Naive B cell (primary cell): Measurements from ENCODE around the gene SLC16A11. TPM values are rescaled to one million over a fixed set of nuclear protein-coding genes. Genes with fewer than 3 reads are reported as not detected.

Experiments used
- ATAC-seq, 2 donors: fragments of 150-1000 bp; cut with Tn5 transposase; 2 replicates each; pipeline ENCODE4 v1.10.0; 2021; ENCODE audit warnings: low read depth in 2 of 2, mild to moderate bottlenecking in 2 of 2, moderate library complexity in 2 of 2
- DNase-seq: peaks from one replicate; pipeline ENCODE4 v3.0.0; 2022
- H3K27ac Mint-ChIP-seq, 6 donors: one replicate each; pipeline ENCODE4 v1.8.0; 2020 to 2022; ENCODE audit warnings: mild to moderate bottlenecking in 6 of 6, mixed read lengths in 6 of 6, moderate library complexity in 5 of 6, inconsistent platforms in 2 of 6
- H3K27me3 Mint-ChIP-seq, 3 donors: one replicate each; pipeline ENCODE4 v1.8.0; 2021 to 2022; ENCODE audit warnings: mixed read lengths in 3 of 3, mild to moderate bottlenecking in 1 of 3
- H3K36me3 Mint-ChIP-seq, 2 donors: one replicate each; pipeline ENCODE4 v1.8.0; 2020 to 2022; ENCODE audit warnings: mixed read lengths in 2 of 2, inconsistent platforms in 1 of 2, mild to moderate bottlenecking in 1 of 2
- H3K4me1 Mint-ChIP-seq, 3 donors: one replicate each; pipeline ENCODE4 v1.8.0; 2020 to 2022; ENCODE audit warnings: mixed read lengths in 3 of 3, inconsistent platforms in 1 of 3, mild to moderate bottlenecking in 1 of 3, moderate library complexity in 1 of 3
- H3K4me3 Mint-ChIP-seq, 8 donors: one replicate each; pipeline ENCODE4 v1.8.0; 2020 to 2022; ENCODE audit warnings: mild to moderate bottlenecking in 8 of 8, mixed read lengths in 8 of 8, moderate library complexity in 8 of 8, inconsistent platforms in 2 of 8
- H3K9me3 Mint-ChIP-seq, 7 donors: one replicate each; pipeline ENCODE4 v1.8.0; 2020 to 2022; ENCODE audit warnings: mixed read lengths in 7 of 7, mild to moderate bottlenecking in 5 of 7, inconsistent platforms in 2 of 7, moderate library complexity in 1 of 7
- polyA plus RNA-seq, 6 donors: library from polyadenylated mRNA; unstranded; fragments of 300-500 nt; fragmentation: Illumina TruSeq; gene quantifications; one replicate each; pipeline ENCODE4 v1.2.3, GENCODE V29; 2021; ENCODE audit warnings: low read depth in 6 of 6

SLC16A11 gene
- polyA plus RNA-seq, 6 donors from 2014 or later = 1.8 to 3.6 (median 2.3) TPM; not detected in 1

- DNase-seq (peak; percentile 28), ATAC-seq (peak; percentile 77 to 82)
- no peaks in the 10 kb centered on the region for H3K36me3 Mint-ChIP-seq
- H3K9me3 Mint-ChIP-seq = no peaks in the 10 kb centered on the region
- no peaks in the 10 kb centered on the region for H3K27me3 Mint-ChIP-seq
- peak overlapping the region in 5 of 6 donors; percentile 62 to 90 (median 84) for H3K27ac Mint-ChIP-seq
- H3K4me3 Mint-ChIP-seq = peak overlapping the region; percentile 46 to 87 (median 74)
- peaks cover 31 to 34% (median 32%) of the 10 kb centered on the region in 3 donors for H3K4me1 Mint-ChIP-seq
Measured at GRCh38 chr17:7029659-7030058, 14.2 kb downstream of the SLC16A11 start.

- DNase-seq (no peak), ATAC-seq (no peak)
- Mint-ChIP-seq H3K4me1 (peaks cover 29 to 39% (median 36%) of the 10 kb centered on the region in 3 donors), H3K27ac (peak overlapping the region in 5 of 6 donors; percentile 30 to 90 (median 75)), H3K9me3 (no peaks in the 10 kb centered on the region), H3K36me3 (no peaks in the 10 kb centered on the region), H3K27me3 (no peaks in the 10 kb centered on the region), H3K4me3 (peak overlapping the region in 6 of 8 donors; percentile 26 to 84 (median 70))
Measured at GRCh38 chr17:7029096-7029495, 14.8 kb downstream of the SLC16A11 start.

GRCh38 chr17:7027335-7027734, 16.6 kb downstream of the SLC16A11 start:
- peaks cover 35 to 47% (median 45%) of the 10 kb centered on the region in 3 donors for H3K4me1 Mint-ChIP-seq
- H3K27ac Mint-ChIP-seq = peak overlapping the region in 1 of 6 donors; percentile 77
- no peaks in the 10 kb centered on the region for H3K27me3 Mint-ChIP-seq
- H3K9me3 Mint-ChIP-seq = peaks cover 0 to 2% (median 0%) of the 10 kb centered on the region in 7 donors
- no peaks in the 10 kb centered on the region for H3K36me3 Mint-ChIP-seq
- ATAC-seq (no peak), DNase-seq (no peak)
- H3K4me3 Mint-ChIP-seq = no peak overlapping the region

GRCh38 chr17:7026471-7027115, 17.3 kb downstream of the SLC16A11 start:
- peaks cover 0 to 2% (median 0%) of the 10 kb centered on the region in 7 donors for H3K9me3 Mint-ChIP-seq
- H3K27ac Mint-ChIP-seq = peak overlapping the region in 1 of 6 donors; percentile 53
- peaks cover 36 to 54% (median 48%) of the 10 kb centered on the region in 3 donors for H3K4me1 Mint-ChIP-seq
- no peaks in the 10 kb centered on the region for H3K36me3 Mint-ChIP-seq
- DNase-seq = no peak
- no peaks in the 10 kb centered on the region for H3K27me3 Mint-ChIP-seq
- no peak overlapping the region for H3K4me3 Mint-ChIP-seq
- no peak for ATAC-seq

- Mint-ChIP-seq H3K4me3 (no peak overlapping the region), H3K4me1 (peaks cover 39 to 62% (median 50%) of the 10 kb centered on the region in 3 donors), H3K27ac (peak overlapping the region in 3 of 6 donors; percentile 49 to 80 (median 56)), H3K9me3 (peaks cover 0 to 2% (median 0%) of the 10 kb centered on the region in 7 donors), H3K27me3 (no peaks in the 10 kb centered on the region), H3K36me3 (no peaks in the 10 kb centered on the region)
- ATAC-seq (no peak), DNase-seq (no peak)
Measured at GRCh38 chr17:7025245-7025644, 18.6 kb downstream of the SLC16A11 start.

- peaks cover 0 to 2% (median 0%) of the 10 kb centered on the region in 7 donors for H3K9me3 Mint-ChIP-seq
- DNase-seq = no peak
- H3K27me3 Mint-ChIP-seq = no peaks in the 10 kb centered on the region
- H3K36me3 Mint-ChIP-seq = no peaks in the 10 kb centered on the region
- peaks cover 30 to 55% (median 43%) of the 10 kb centered on the region in 3 donors for H3K4me1 Mint-ChIP-seq
- H3K27ac Mint-ChIP-seq = peak overlapping the region in 5 of 6 donors; percentile 54 to 97 (median 90)
- no peak for ATAC-seq
- H3K4me3 Mint-ChIP-seq = peak overlapping the region in 2 of 8 donors; percentile 8 to 41
Measured at GRCh38 chr17:7024402-7024785, 19.5 kb downstream of the SLC16A11 start.

GRCh38 chr17:7023576-7024401, 20.1 kb downstream of the SLC16A11 start:
- peak overlapping the region; percentile 73 to 91 (median 86) for H3K4me3 Mint-ChIP-seq
- H3K27me3 Mint-ChIP-seq = no peaks in the 10 kb centered on the region
- H3K36me3 Mint-ChIP-seq = no peaks in the 10 kb centered on the region
- H3K4me1 Mint-ChIP-seq = peaks cover 24 to 49% (median 37%) of the 10 kb centered on the region in 3 donors
- DNase-seq (peak; percentile 90), ATAC-seq (peak; percentile 57 to 63)
- H3K9me3 Mint-ChIP-seq = peaks cover 0 to 2% (median 0%) of the 10 kb centered on the region in 7 donors
- H3K27ac Mint-ChIP-seq = peak overlapping the region; percentile 91 to 99 (median 96)

DNA sequence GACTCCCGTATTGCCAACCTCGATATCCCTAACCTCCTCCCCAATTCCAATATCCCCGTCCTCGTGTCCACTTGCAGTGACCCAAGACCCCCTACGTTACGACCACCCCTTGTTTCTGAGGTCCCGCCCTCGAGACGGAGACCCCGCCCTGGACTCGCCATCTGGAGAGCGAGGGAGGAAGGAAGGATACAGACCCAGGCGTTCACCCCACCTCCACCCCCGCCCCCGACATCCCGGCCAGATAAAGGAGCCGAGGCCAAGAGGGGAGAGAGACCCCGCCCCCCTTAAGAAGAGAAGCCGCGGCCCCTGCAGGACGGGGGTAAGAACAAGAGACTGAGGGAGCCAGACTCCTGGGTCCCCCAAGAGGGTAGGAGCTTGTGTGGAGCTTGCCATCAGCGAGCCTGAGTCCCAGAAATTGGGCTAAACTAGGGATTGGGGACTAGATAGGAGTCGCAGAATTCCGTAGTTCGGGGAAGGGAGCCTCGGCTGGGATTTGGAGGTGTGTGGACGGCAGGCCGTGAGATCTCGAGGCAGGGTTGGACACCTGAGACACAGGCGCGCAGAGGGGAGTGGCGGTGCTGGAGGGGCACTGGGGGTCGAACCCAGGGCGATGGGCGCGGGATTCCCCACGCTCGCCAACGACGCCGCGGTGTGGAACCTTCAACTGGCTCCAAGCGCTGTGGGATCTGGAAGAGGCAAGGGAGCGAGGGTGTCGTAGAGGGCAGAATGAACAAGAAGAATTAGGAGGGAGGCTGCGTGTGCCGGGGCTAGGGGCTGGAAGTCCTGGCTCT, 20.9 kb downstream of the SLC16A11 start, which contains the start of gene BCL6B:
Gene BCL6B, plus strand, starts transcription at position 270 of the 791 bp plus-strand sequence. CDS start 622 bp downstream, outside the sequence.
- H3K27me3 Mint-ChIP-seq = no peaks in the 10 kb centered on the region
- H3K36me3 Mint-ChIP-seq = no peaks in the 10 kb centered on the region
- peaks cover 0 to 2% (median 0%) of the 10 kb centered on the region in 7 donors for H3K9me3 Mint-ChIP-seq
- peak within 1 kb of the TSS; percentile 73 to 91 (median 86) for H3K4me3 Mint-ChIP-seq
- ATAC-seq (no peak), DNase-seq (no peak)
- peak within 1 kb of the TSS; percentile 91 to 99 (median 97) for H3K27ac Mint-ChIP-seq
- peaks cover 24 to 49% (median 35%) of the 10 kb centered on the region in 3 donors for H3K4me1 Mint-ChIP-seq

DNA sequence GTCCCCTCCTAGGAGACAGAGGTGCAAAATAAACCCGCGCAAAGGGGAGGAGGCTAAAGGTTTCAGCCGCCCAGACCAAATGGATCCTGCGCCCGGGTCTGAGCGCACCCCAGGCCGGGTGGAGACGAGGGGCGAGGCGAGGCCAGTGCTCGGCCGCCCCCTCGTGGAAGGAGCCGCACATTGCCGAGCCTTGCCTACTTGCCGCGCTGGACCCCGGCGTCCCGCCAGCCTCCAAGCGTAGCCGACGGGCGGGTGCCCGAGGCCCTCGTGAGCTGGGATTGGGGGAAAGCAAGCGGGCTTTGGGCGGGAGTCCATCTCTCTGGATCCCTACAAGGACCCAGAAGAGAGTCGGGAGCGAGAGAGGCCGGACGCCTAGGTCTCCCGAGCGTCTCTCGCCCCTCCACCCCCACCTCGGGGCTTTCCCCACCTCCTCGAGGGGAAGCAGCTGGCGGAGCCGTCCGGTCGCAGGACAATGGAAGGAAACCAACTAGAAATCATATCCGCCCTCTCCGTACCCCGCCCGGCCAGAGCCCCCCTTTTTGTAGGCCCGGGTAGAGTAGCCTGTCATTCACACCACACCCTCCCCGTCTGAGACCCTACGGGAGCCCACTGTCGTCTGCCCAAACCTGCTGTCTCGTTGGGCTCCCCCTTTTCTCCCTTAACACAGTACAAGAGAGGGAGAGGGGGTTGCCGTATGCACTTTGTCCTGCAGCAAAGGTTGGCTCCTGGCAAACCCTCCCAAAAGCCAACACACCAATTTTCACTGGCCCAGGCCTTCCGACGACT, 21.7 kb downstream of the SLC16A11 start:
- Mint-ChIP-seq H3K4me1 (peaks cover 24 to 57% (median 40%) of the 10 kb centered on the region in 3 donors), H3K36me3 (no peaks in the 10 kb centered on the region), H3K27me3 (no peaks in the 10 kb centered on the region), H3K4me3 (peak overlapping the region; percentile 73 to 91 (median 86)), H3K27ac (peak overlapping the region; percentile 91 to 99 (median 97)), H3K9me3 (peaks cover 0 to 2% (median 0%) of the 10 kb centered on the region in 7 donors)
- DNase-seq = peak; percentile 88
- peak; percentile 69 to 73 for ATAC-seq

- H3K4me1 Mint-ChIP-seq = peaks cover 28 to 57% (median 48%) of the 10 kb centered on the region in 3 donors
- H3K27me3 Mint-ChIP-seq = no peaks in the 10 kb centered on the region
- no peaks in the 10 kb centered on the region for H3K36me3 Mint-ChIP-seq
- peak overlapping the region in 6 of 8 donors; percentile 73 to 91 (median 80) for H3K4me3 Mint-ChIP-seq
- DNase-seq (no peak), ATAC-seq (no peak)
- peak overlapping the region in 4 of 6 donors; percentile 68 to 98 (median 94) for H3K27ac Mint-ChIP-seq
- peaks cover 0 to 2% (median 0%) of the 10 kb centered on the region in 7 donors for H3K9me3 Mint-ChIP-seq
Measured at GRCh38 chr17:7020894-7021664, 22.8 kb downstream of the SLC16A11 start.

- Mint-ChIP-seq H3K36me3 (no peaks in the 10 kb centered on the region), H3K4me3 (peak overlapping the region in 2 of 8 donors; percentile 15 to 73), H3K9me3 (peaks cover 0 to 2% (median 0%) of the 10 kb centered on the region in 7 donors), H3K4me1 (peaks cover 33 to 68% (median 59%) of the 10 kb centered on the region in 3 donors), H3K27me3 (no peaks in the 10 kb centered on the region), H3K27ac (peak overlapping the region in 2 of 6 donors; percentile 52 to 91)
- DNase-seq = no peak
- no peak for ATAC-seq
Measured at GRCh38 chr17:7019839-7020519, 23.9 kb downstream of the SLC16A11 start.
